COR-L47 (cell line): ENCODE results near the gene LINC01488.

Source experiments
- DNase-seq: peaks from one replicate; lab custom pipeline; 2025; lab: John Stamatoyannopoulos, UW

Gene LINC01488

GRCh38 chr11:69530278-69531070, 49.0 kb downstream of the LINC01488 start:
- no peak for DNase-seq

- no peak for DNase-seq
Observed at GRCh38 chr11:69531071-69531716, 49.7 kb downstream of the LINC01488 start.

GRCh38 chr11:69531717-69532088, 50.2 kb downstream of the LINC01488 start:
- DNase-seq: no peak

- DNase-seq: no peak
Observed at GRCh38 chr11:69533296-69534165, 52.1 kb downstream of the LINC01488 start.

GRCh38 chr11:69534166-69534530, 52.7 kb downstream of the LINC01488 start:
- DNase-seq: no peak

GRCh38 chr11:69535908-69536307, 54.4 kb downstream of the LINC01488 start:
- DNase-seq: no peak

- no peak for DNase-seq
Observed at GRCh38 chr11:69536406-69536805, 54.9 kb downstream of the LINC01488 start.

- DNase-seq: no peak
Observed at GRCh38 chr11:69537126-69537525, 55.7 kb downstream of the LINC01488 start.

GRCh38 chr11:69537855-69538640, 56.6 kb downstream of the LINC01488 start:
- DNase-seq: no peak

GRCh38 chr11:69538854-69539253, 57.4 kb downstream of the LINC01488 start:
- DNase-seq: no peak

GRCh38 chr11:69539416-69540117, 58.1 kb downstream of the LINC01488 start:
- DNase-seq: no peak

GRCh38 chr11:69540118-69541000, 58.9 kb downstream of the LINC01488 start:
- no peak for DNase-seq

- DNase-seq: no peak
Observed at GRCh38 chr11:69541001-69541285, 59.5 kb downstream of the LINC01488 start.

- no peak for DNase-seq
Observed at GRCh38 chr11:69541501-69542313, 60.2 kb downstream of the LINC01488 start.

GRCh38 chr11:69542314-69543168, 61.1 kb downstream of the LINC01488 start:
- DNase-seq: no peak
